IMR-90 (cell line): ENCODE measurements around the gene CLMP. TPM values are rescaled to one million over a fixed set of nuclear protein-coding genes. Genes with fewer than 3 reads are reported as not detected.

ENCODE experiments used
- ATAC-seq: fragments of 200-7000 bp; cut with Tn5 transposase; 2 replicates; pipeline ENCODE4 v1.9.1; 2020; ENCODE audit warnings: low read depth, mild to moderate bottlenecking, moderate library complexity
- BruUV-seq: library from RNA; stranded (reverse); fragments of 400-500 nt; replicated peaks from 2 replicates; lab custom pipeline; 2021; lab: Mats Ljungman, UMichigan
- CTCF ChIA-PET: fragments of 300-600 bp; formaldehyde crosslinking; extraction: SDS; loops from one replicate; lab custom pipeline; 2021; ENCODE audit warnings: antibody characterized with exemption; lab: Yijun Ruan, JAX
- POLR2A ChIA-PET: fragments of 300-600 bp; sonication (Branson Sonifier 250); formaldehyde crosslinking; loops from one replicate; lab custom pipeline; 2022; ENCODE audit warnings: antibody characterized with exemption; ENCODE audit not compliant: unreplicated experiment; lab: Charles Lee
- DNase-seq: peaks from one replicate; pipeline ENCODE4 v3.0.0; 2013
- H2AFZ ChIP-seq: replicated peaks from 2 replicates; pipeline ENCODE3; 2013; ENCODE audit warnings: low read length, mild to moderate bottlenecking; ENCODE audit not compliant: poor library complexity
- H2AK5ac ChIP-seq: 2 replicates; pipeline ENCODE4 v1.6.1; 2013; ENCODE audit warnings: low read depth, low read length, inconsistent platforms
- H2AK9ac ChIP-seq: replicated peaks from 2 replicates; pipeline ENCODE3; 2013; ENCODE audit warnings: mild to moderate bottlenecking, low read depth, low read length, moderate library complexity; ENCODE audit not compliant: poor library complexity
- H2BK120ac ChIP-seq: 2 replicates; pipeline ENCODE4 v1.6.1; 2013; ENCODE audit warnings: low read depth, low read length, inconsistent platforms
- H2BK15ac ChIP-seq: 3 replicates; pipeline ENCODE4 v1.6.1; 2013; ENCODE audit warnings: low read depth, low read length, inconsistent platforms
- H2BK20ac ChIP-seq: 2 replicates; pipeline ENCODE4 v1.6.1; 2013; ENCODE audit warnings: low read depth, mild to moderate bottlenecking, inconsistent platforms, low read length, moderate library complexity
- H2BK5ac ChIP-seq: 2 replicates; pipeline ENCODE4 v1.6.1; 2013; ENCODE audit warnings: mild to moderate bottlenecking, low read depth, low read length, inconsistent platforms; ENCODE audit not compliant: poor library complexity, severe bottlenecking
- H3K14ac ChIP-seq: replicated peaks from 2 replicates; pipeline ENCODE4 v1.6.1; 2013; ENCODE audit warnings: low read depth, low read length, inconsistent platforms
- H3K18ac ChIP-seq: 2 replicates; pipeline ENCODE4 v1.6.1; 2013; ENCODE audit warnings: low read depth, low read length, control low read depth
- H3K23ac ChIP-seq: 2 replicates; pipeline ENCODE4 v1.6.1; 2013; ENCODE audit warnings: low read depth, low read length, inconsistent platforms
- H3K27ac ChIP-seq: 2 replicates; pipeline ENCODE4 v1.5.1; 2013; ENCODE audit warnings: mild to moderate bottlenecking, control low read depth, low read length; ENCODE audit not compliant: insufficient read depth
- H3K27me3 ChIP-seq: 2 replicates; pipeline ENCODE4 v1.6.1; 2013; ENCODE audit warnings: low read length; ENCODE audit not compliant: control insufficient read depth, insufficient read depth
- H3K36me3 ChIP-seq: 2 replicates; pipeline ENCODE4 v1.6.1; 2013; ENCODE audit warnings: low read length, mixed read lengths; ENCODE audit not compliant: control insufficient read depth, insufficient read depth
- H3K4ac ChIP-seq: 2 replicates; pipeline ENCODE4 v1.6.1; 2013; ENCODE audit warnings: low read depth, low read length, inconsistent platforms
- H3K4me1 ChIP-seq: 2 replicates; pipeline ENCODE4 v1.6.1; 2013; ENCODE audit warnings: low read length, mixed read lengths; ENCODE audit not compliant: control insufficient read depth, insufficient read depth
- H3K4me2 ChIP-seq: 2 replicates; pipeline ENCODE4 v1.6.1; 2013; ENCODE audit warnings: low read depth, mild to moderate bottlenecking, control low read depth, low read length, moderate library complexity
- H3K4me3 ChIP-seq: 2 replicates; pipeline ENCODE4 v1.5.1; 2013; ENCODE audit warnings: low read depth, mild to moderate bottlenecking, control low read depth, low read length, moderate library complexity; ENCODE audit not compliant: insufficient read depth
- H3K56ac ChIP-seq: 2 replicates; pipeline ENCODE4 v1.6.1; 2013; ENCODE audit warnings: low read length, inconsistent platforms; ENCODE audit not compliant: insufficient read depth; ENCODE audit errors: extremely low read depth
- H3K79me1 ChIP-seq, 2 experiments: 2 replicates each; pipeline ENCODE4 v1.6.1; 2013; ENCODE audit warnings: low read length in 2 of 2, inconsistent platforms in 1 of 2, low read depth in 1 of 2
- H3K9ac ChIP-seq: 2 replicates; pipeline ENCODE4 v1.6.1; 2013; ENCODE audit warnings: low read depth, low read length, control low read depth
- H3K9me1 ChIP-seq: 2 replicates; pipeline ENCODE4 v1.6.1; 2013; ENCODE audit warnings: low read length, inconsistent platforms; ENCODE audit not compliant: insufficient read depth
- H3K9me3 ChIP-seq: 2 replicates; pipeline ENCODE4 v1.6.1; 2013; ENCODE audit warnings: low read length; ENCODE audit not compliant: control insufficient read depth, insufficient read depth
- H4K20me1 ChIP-seq: 2 replicates; pipeline ENCODE4 v1.6.1; 2013; ENCODE audit warnings: low read length, inconsistent platforms; ENCODE audit not compliant: insufficient read depth
- H4K5ac ChIP-seq: 2 replicates; pipeline ENCODE4 v1.6.1; 2013; ENCODE audit warnings: mild to moderate bottlenecking, low read depth, low read length, control low read depth
- H4K8ac ChIP-seq, 2 experiments: 2 replicates each; pipeline ENCODE4 v1.6.1; 2013; ENCODE audit warnings: low read depth in 2 of 2, low read length in 2 of 2, control low read depth in 1 of 2, inconsistent platforms in 1 of 2
- H4K91ac ChIP-seq: 2 replicates; pipeline ENCODE4 v1.6.1; 2013; ENCODE audit warnings: low read depth, low read length, inconsistent platforms; ENCODE audit not compliant: insufficient read depth
- BHLHE40 ChIP-seq: fragments of 150-350 bp; IDR thresholded peaks from 2 replicates; pipeline ENCODE4 v1.6.1; 2016; ENCODE audit warnings: mild to moderate bottlenecking, low read depth, low read length
- CEBPB ChIP-seq: IDR thresholded peaks from 2 replicates; pipeline ENCODE4 v1.6.1; 2012; ENCODE audit warnings: low read depth, low read length, improper control_type of control experiment
- CHD1 ChIP-seq: IDR thresholded peaks from 2 replicates; pipeline ENCODE4 v1.6.1; 2012; ENCODE audit warnings: low read depth, low read length, improper control_type of control experiment
- FOS ChIP-seq: fragments of 150-350 bp; IDR thresholded peaks from 2 replicates; pipeline ENCODE4 v1.6.1; 2016; ENCODE audit warnings: low read depth, low read length
- MAFK ChIP-seq: IDR thresholded peaks from 2 replicates; pipeline ENCODE4 v1.6.1; 2012; ENCODE audit warnings: low read depth, low read length, improper control_type of control experiment
- MAZ ChIP-seq: IDR thresholded peaks from 2 replicates; pipeline ENCODE4 v1.6.1; 2012; ENCODE audit warnings: low read depth, mild to moderate bottlenecking, low read length, improper control_type of control experiment, moderate library complexity, borderline replicate concordance
- MXI1 ChIP-seq: IDR thresholded peaks from 2 replicates; pipeline ENCODE4 v1.6.1; 2012; ENCODE audit warnings: low read depth, mild to moderate bottlenecking, low read length, moderate library complexity, borderline replicate concordance
- NFE2L2 ChIP-seq: fragments of 150-350 bp; IDR thresholded peaks from 2 replicates; pipeline ENCODE4 v1.6.1; 2016; ENCODE audit warnings: low read depth, mild to moderate bottlenecking, low read length
- POLR2A ChIP-seq: IDR thresholded peaks from 2 replicates; pipeline ENCODE4 v1.6.1; 2012; ENCODE audit warnings: mild to moderate bottlenecking, low read depth, low read length
- RAD21 ChIP-seq: IDR thresholded peaks from 2 replicates; pipeline ENCODE4 v1.6.1; 2012; ENCODE audit warnings: low read length, improper control_type of control experiment
- RCOR1 ChIP-seq: IDR thresholded peaks from 2 replicates; pipeline ENCODE4 v1.6.1; 2012; ENCODE audit warnings: mild to moderate bottlenecking, low read length, improper control_type of control experiment; ENCODE audit not compliant: insufficient replicate concordance
- RFX5 ChIP-seq: IDR thresholded peaks from 2 replicates; pipeline ENCODE4 v1.8.0; 2012; ENCODE audit warnings: low read depth, mild to moderate bottlenecking, low read length, moderate library complexity
- SMC3 ChIP-seq: fragments of 150-350 bp; IDR thresholded peaks from 2 replicates; pipeline ENCODE4 v1.6.1; 2016; ENCODE audit warnings: low read depth, mild to moderate bottlenecking, antibody characterized with exemption, low read length, moderate library complexity
- WGBS, 2 experiments: methylation state at CpG; one replicate each; pipeline versions ENCODE4 v1.1.5 to v1.1.7; 2013; ENCODE audit warnings: missing lambda C conversion rate in 2 of 2; ENCODE audit not compliant: insufficient read length in 1 of 2; ENCODE audit errors: extremely low coverage in 2 of 2; 5-methylcytosine and 5-hydroxymethylcytosine counted together
- dilution Hi-C: fragments of 300-500 bp; cut with HindIII; formaldehyde crosslinking; loops from one replicate; pipeline ENCODE4 v1.14.3; 2018; ENCODE audit warnings: low sequenced_read_pairs; ENCODE audit not compliant: unreplicated experiment
- in situ Hi-C: fragments of 300-500 bp; cut with MboI; formaldehyde crosslinking; loops from 3 replicates; pipeline ENCODE4 v1.14.3; 2019; ENCODE audit warnings: low sequenced_read_pairs, inconsistent platforms, mixed read lengths
- intact Hi-C: fragments of 100-400 bp; cut with micrococcal nuclease; formaldehyde crosslinking; loops from 2 replicates; pipeline ENCODE4 v1.10.0; 2022
- polyA plus RNA-seq, 3 experiments: library from polyadenylated mRNA; depleted of rRNA; stranded (reverse); fragments of >200 nt; gene quantifications; 2 replicates each; pipeline ENCODE4 v1.2.3, GENCODE V29; 2012; ENCODE audit warnings: low replicate concordance in 1 of 3
- total RNA-seq: library from RNA; depleted of rRNA; stranded (reverse); fragments of >200 nt; gene quantifications from 2 replicates; pipeline ENCODE4 v1.2.3, GENCODE V29; 2012
- TF ChIP-seq, protein P1 (sequence below): fragments of 150-350 bp; IDR thresholded peaks from 2 replicates; pipeline ENCODE4 v1.6.1; 2016; ENCODE audit warnings: low read depth, mild to moderate bottlenecking, low read length, moderate library complexity, borderline replicate concordance

The CLMP gene
- total and polyA plus RNA-seq, 2 of the 4 experiments (the other 2 are of a cell fraction) = 54.7 to 95.7 TPM

DNA sequence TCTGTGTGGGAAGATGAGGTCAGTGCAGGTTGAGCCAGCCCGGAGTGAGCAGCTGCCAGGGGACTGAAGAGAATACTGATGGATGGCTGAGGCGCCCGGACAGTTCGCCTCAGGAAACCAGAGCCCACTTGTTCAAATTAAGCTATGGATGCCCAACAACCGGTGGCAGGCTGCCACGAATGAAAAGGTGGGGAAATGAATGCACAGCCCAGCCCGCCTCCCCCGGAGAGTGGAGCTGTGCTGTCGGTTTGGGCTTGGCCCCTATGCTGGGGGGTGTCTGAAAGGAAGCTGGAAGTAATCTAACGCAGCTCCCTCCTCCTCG is 155.0 kb downstream of the CLMP start:
- no peak overlapping the region for H3K4ac ChIP-seq
- H3K14ac ChIP-seq = no peak overlapping the region
- WGBS, 2 experiments = 24% methylated on average over 6 of the region's 11 CpGs; no CpG with 5 or more reads in 1 of the 2 experiments
- BruUV-seq = no TSS peak
- ATAC-seq (peak; percentile 48; the same call in 1 of the 2 replicates), DNase-seq (no peak)
- H3K4me1 ChIP-seq = no peaks in the 10 kb centered on the region
- H3K4me3 ChIP-seq = no peak overlapping the region
- H3K23ac ChIP-seq = no peak overlapping the region
- ChIA-PET CTCF (no interaction called here), POLR2A (no interaction called here)
- in situ Hi-C loops = no loop called here
- H3K27me3 ChIP-seq = peaks cover 1% of the 10 kb centered on the region; the same call in 1 of the 2 replicates
- no peak overlapping the region for H3K9ac ChIP-seq
- no peak overlapping the region for H4K91ac ChIP-seq
- H4K8ac ChIP-seq = no peak overlapping the region
- H2BK15ac ChIP-seq = no peak overlapping the region
- H2BK20ac ChIP-seq = no peak overlapping the region
- H2AK9ac ChIP-seq = peak overlapping the region; percentile 18
- no peaks in the 10 kb centered on the region for H3K9me1 ChIP-seq
- dilution Hi-C loops = loop anchor here (25.0 kb wide), 1 partner anchor 178 kb away; no protein-coding TSS in a partner anchor
- no peak overlapping the region; the same call in 1 of the 2 replicates for H3K56ac ChIP-seq
- TF ChIP-seq BHLHE40 (no peak), CHD1 (no peak), MAFK (no peak), POLR2A (no peak), RCOR1 (no peak), RAD21 (no peak), CEBPB (no peak), FOS (no peak), MAZ (no peak), SMC3 (no peak), MXI1 (no peak), RFX5 (no peak), NFE2L2 (no peak)
- TF ChIP-seq, protein P1, sequence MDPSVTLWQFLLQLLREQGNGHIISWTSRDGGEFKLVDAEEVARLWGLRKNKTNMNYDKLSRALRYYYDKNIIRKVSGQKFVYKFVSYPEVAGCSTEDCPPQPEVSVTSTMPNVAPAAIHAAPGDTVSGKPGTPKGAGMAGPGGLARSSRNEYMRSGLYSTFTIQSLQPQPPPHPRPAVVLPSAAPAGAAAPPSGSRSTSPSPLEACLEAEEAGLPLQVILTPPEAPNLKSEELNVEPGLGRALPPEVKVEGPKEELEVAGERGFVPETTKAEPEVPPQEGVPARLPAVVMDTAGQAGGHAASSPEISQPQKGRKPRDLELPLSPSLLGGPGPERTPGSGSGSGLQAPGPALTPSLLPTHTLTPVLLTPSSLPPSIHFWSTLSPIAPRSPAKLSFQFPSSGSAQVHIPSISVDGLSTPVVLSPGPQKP = no peak
- H4K20me1 ChIP-seq = no peaks in the 10 kb centered on the region; the same call in 1 of the 2 replicates
- no peak overlapping the region for H2BK5ac ChIP-seq
- no peak overlapping the region for H3K18ac ChIP-seq
- no peak overlapping the region for H2AFZ ChIP-seq
- H2BK120ac ChIP-seq = no peak overlapping the region
- H3K9me3 ChIP-seq = no peaks in the 10 kb centered on the region
- no peak overlapping the region for H3K27ac ChIP-seq
- H3K36me3 ChIP-seq = no peaks in the 10 kb centered on the region
- H4K5ac ChIP-seq = no peak overlapping the region
- no peaks in the 10 kb centered on the region for H3K79me1 ChIP-seq
- H3K4me2 ChIP-seq = no peak overlapping the region
- intact Hi-C loops = no loop called here
- no peak overlapping the region for H2AK5ac ChIP-seq
